Keratinocyte (primary cell): ENCODE results near the gene PSG11. TPM values are rescaled to one million over a fixed set of nuclear protein-coding genes. Genes with fewer than 3 reads are reported as not detected.
"Not testable (repeated sequence)": the region's sequence is repeated elsewhere in the genome, so short reads cannot be mapped to it uniquely, and the experiment has no call there.

Experiments
- DNase-seq: peaks from one replicate; pipeline ENCODE4 v3.0.0-alpha.2; 2011; ENCODE audit warnings: low read depth, missing footprints, low spot score
- FAIRE-seq: peaks from 2 replicates; lab custom pipeline; 2011; peaks lifted over from hg19 to GRCh38; lab: Jason Lieb, UNC
- H2AFZ ChIP-seq: 2 replicates; pipeline ENCODE4 v1.6.0; 2012; ENCODE audit warnings: low read length, control low read depth, inconsistent platforms; ENCODE audit not compliant: control insufficient read depth
- H3K27ac ChIP-seq: 2 replicates; pipeline ENCODE4 v1.5.1; 2011; ENCODE audit warnings: low read length; ENCODE audit not compliant: control insufficient read depth, insufficient read depth
- H3K27me3 ChIP-seq: 3 replicates; pipeline ENCODE4 v1.6.0; 2011; ENCODE audit warnings: low read length; ENCODE audit not compliant: control insufficient read depth, insufficient read depth; ENCODE audit errors: extremely low read depth
- H3K36me3 ChIP-seq, 2 experiments: 2 replicates in 1 of 2; 3 replicates in 1 of 2; pipeline ENCODE4 v1.5.1; 2011; ENCODE audit warnings: low read length in 2 of 2, mild to moderate bottlenecking in 1 of 2; ENCODE audit not compliant: control insufficient read depth in 2 of 2, insufficient read depth in 2 of 2; ENCODE audit errors: extremely low read depth in 1 of 2
- H3K4me1 ChIP-seq: 3 replicates; pipeline ENCODE4 v1.5.1; 2011; ENCODE audit warnings: low read length; ENCODE audit not compliant: control insufficient read depth, insufficient read depth; ENCODE audit errors: extremely low read depth
- H3K4me2 ChIP-seq: 3 replicates; pipeline ENCODE4 v1.6.0; 2011; ENCODE audit warnings: low read depth, low read length; ENCODE audit not compliant: control insufficient read depth, insufficient read depth; ENCODE audit errors: extremely low read depth
- H3K4me3 ChIP-seq, 3 experiments: fragments of 200-600 bp in 1 of 3; sonication (generic) in 1 of 3; 2 replicates in 2 of 3; 3 replicates in 1 of 3; pipeline ENCODE4 v1.5.1; 2011 to 2016; ENCODE audit warnings: low read length in 3 of 3, mild to moderate bottlenecking in 3 of 3, control low read depth in 2 of 3, inconsistent platforms in 1 of 3, low read depth in 1 of 3, mixed read lengths in 1 of 3, mixed run types in 1 of 3, moderate library complexity in 1 of 3; ENCODE audit not compliant: control insufficient read depth in 2 of 3, insufficient read depth in 2 of 3; ENCODE audit errors: extremely low read depth in 1 of 3
- H3K79me2 ChIP-seq: 2 replicates; pipeline ENCODE4 v1.6.0; 2012; ENCODE audit warnings: low read length; ENCODE audit not compliant: control insufficient read depth, insufficient read depth
- H3K9ac ChIP-seq: 3 replicates; pipeline ENCODE4 v1.6.0; 2011; ENCODE audit warnings: low read length; ENCODE audit not compliant: control insufficient read depth, insufficient read depth; ENCODE audit errors: extremely low read depth
- H3K9me1 ChIP-seq: 3 replicates; pipeline ENCODE4 v1.6.0; 2011; ENCODE audit warnings: low read length; ENCODE audit not compliant: control insufficient read depth, insufficient read depth; ENCODE audit errors: extremely low read depth
- H3K9me3 ChIP-seq: 2 replicates; pipeline ENCODE4 v1.5.1; 2012; ENCODE audit warnings: low read depth, low read length; ENCODE audit not compliant: control insufficient read depth
- H4K20me1 ChIP-seq: 3 replicates; pipeline ENCODE4 v1.6.0; 2011; ENCODE audit warnings: low read length; ENCODE audit not compliant: control insufficient read depth, insufficient read depth; ENCODE audit errors: extremely low read depth
- dilution Hi-C: fragments of 300-500 bp; cut with MboI; formaldehyde crosslinking; loops from one replicate; pipeline ENCODE4 v1.7.0; 2020; ENCODE audit warnings: low sequenced_read_pairs; ENCODE audit not compliant: extremely low pct_ligation_motif_present
- polyA minus RNA-seq, 3 experiments: library from RNA; depleted of rRNA, polyadenylated mRNA; stranded (reverse); fragments of >200 nt; gene quantifications; 1 replicate in 1 of 3; 2 replicates in 1 of 3; 3 replicates in 1 of 3; pipeline ENCODE4 v1.2.3, GENCODE V29; 2011
- polyA plus RNA-seq, 5 experiments: library from polyadenylated mRNA; depleted of rRNA in 3 of 5; stranded (reverse) in 3 of 5; stranded (forward) in 1 of 5; unstranded in 1 of 5; fragments of >200 nt; gene quantifications; 1 replicate in 1 of 5; 2 replicates in 3 of 5; 3 replicates in 1 of 5; pipeline versions ENCODE4 v1.2.1 to v1.2.3, GENCODE V29; 2011 to 2012; ENCODE audit warnings: missing spikeins in 2 of 5, low read depth in 1 of 5, low replicate concordance in 1 of 5

The PSG11 gene
- 0.03 TPM in 1 of 3 replicates, not detected in the others for polyA plus RNA-seq
- not detected for polyA plus RNA-seq (2011; ENCODE audit: low read depth)
- polyA plus RNA-seq (2011; cell fraction: cytosol; rRNA removed) = not detected in 2 replicates
- polyA plus RNA-seq (2011; cell fraction: nucleus; rRNA removed) = not detected in 2 replicates
- polyA plus RNA-seq (2012; ENCODE audit: low replicate concordance) = 2.0 TPM in 1 of 2 replicates, not detected in the other
- polyA minus RNA-seq = not detected in 3 replicates
- polyA minus RNA-seq (2011; cell fraction: cytosol; rRNA and poly(A)+ RNA removed) = not detected
- not detected in 2 replicates for polyA minus RNA-seq (2011; cell fraction: nucleus; rRNA and poly(A)+ RNA removed)

DNA sequence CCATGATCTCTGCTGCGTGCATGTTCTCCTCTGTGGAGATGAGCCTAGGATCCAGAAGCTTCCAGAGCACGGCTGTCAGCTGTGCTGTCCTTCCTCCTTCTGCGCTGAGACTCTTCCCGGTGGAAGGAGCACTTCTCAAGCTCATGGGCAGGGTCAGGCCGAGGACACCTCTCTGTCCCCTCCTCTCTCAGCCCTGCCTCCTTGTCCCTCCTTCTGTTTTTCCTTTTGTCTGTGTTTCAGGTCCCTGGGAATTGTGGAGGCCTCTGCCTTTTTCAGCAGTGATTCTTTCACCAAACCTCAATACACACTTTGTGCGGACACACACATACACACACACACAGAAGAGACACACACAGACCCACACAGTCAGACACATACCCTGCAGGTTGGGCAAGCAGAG, at the start of gene PSG11:
Gene PSG11 (minus strand): TSS at position 101 of the 400 bp plus-strand sequence. CDS start 97 bp downstream, at position 4.
- H3K4me2 ChIP-seq, H3K9me1 ChIP-seq, H3K9ac ChIP-seq, H4K20me1 ChIP-seq, H3K27ac ChIP-seq, H3K27me3 ChIP-seq, H3K36me3 ChIP-seq, DNase-seq, H2AFZ ChIP-seq, H3K9me3 ChIP-seq, H3K79me2 ChIP-seq, FAIRE-seq, dilution Hi-C loops, H3K4me3 ChIP-seq: not testable (repeated sequence)
- peaks cover 15% of the 10 kb centered on the region for H3K4me1 ChIP-seq

GRCh38 chr19:43062418-43062817, 36.1 kb upstream of the PSG11 start:
- H2AFZ ChIP-seq, DNase-seq, H3K36me3 ChIP-seq, H3K79me2 ChIP-seq, H3K27ac ChIP-seq, H3K4me1 ChIP-seq, H3K9ac ChIP-seq, H4K20me1 ChIP-seq, dilution Hi-C loops, H3K4me3 ChIP-seq, FAIRE-seq, H3K4me2 ChIP-seq, H3K9me3 ChIP-seq, H3K27me3 ChIP-seq, H3K9me1 ChIP-seq: not testable (repeated sequence)

DNA sequence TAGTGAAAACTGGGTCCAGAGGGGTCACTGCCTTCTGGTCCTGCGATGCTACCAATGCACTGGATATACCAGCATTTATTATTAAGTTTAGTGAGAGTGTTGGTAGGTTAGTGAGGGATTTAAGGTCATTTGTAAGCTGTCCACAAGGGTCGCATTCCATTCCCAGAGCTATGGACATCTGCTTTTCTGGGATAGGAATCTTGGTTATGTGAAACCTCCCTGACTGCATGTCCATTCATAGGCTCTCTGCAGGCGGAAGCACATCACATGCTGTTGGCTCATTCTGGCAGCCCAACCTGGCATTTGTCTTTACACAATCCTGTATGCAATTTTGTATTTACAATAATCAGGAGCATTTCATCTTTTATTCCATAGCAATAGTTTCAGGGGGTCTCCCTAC, 35.1 kb upstream of the PSG11 start:
- H3K4me2 ChIP-seq, H4K20me1 ChIP-seq, H3K79me2 ChIP-seq, H2AFZ ChIP-seq, FAIRE-seq, H3K9me1 ChIP-seq, H3K27ac ChIP-seq, H3K27me3 ChIP-seq, H3K36me3 ChIP-seq, H3K9me3 ChIP-seq, H3K9ac ChIP-seq, dilution Hi-C loops, H3K4me3 ChIP-seq, H3K4me1 ChIP-seq, DNase-seq: not testable (repeated sequence)

DNA sequence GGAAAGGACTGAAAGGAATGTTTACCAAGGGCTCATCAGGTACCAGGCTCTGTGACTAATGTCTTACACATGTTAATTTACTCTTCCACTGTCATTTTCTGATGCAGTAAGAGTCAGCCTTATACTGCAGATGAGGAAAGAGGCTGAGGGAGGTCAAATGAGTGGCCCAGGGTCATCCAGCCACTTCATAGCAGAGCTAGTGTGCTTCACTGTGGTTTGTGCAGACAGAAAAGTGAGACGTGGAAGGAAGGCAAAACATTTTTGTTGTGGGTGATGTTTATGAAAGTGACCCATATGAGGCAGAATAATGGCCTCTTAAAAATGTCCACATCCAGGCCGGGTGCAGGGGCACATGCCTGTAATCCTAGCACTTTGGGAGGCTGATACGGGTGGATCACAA, 34.0 kb upstream of the PSG11 start:
- DNase-seq, H3K4me3 ChIP-seq, H3K4me1 ChIP-seq, H3K9me1 ChIP-seq, H3K9me3 ChIP-seq, H3K4me2 ChIP-seq, H4K20me1 ChIP-seq, H3K79me2 ChIP-seq, H3K36me3 ChIP-seq, H3K27ac ChIP-seq, H3K27me3 ChIP-seq, dilution Hi-C loops, H3K9ac ChIP-seq, H2AFZ ChIP-seq, FAIRE-seq: not testable (repeated sequence)

GRCh38 chr19:43059482-43059881, 33.2 kb upstream of the PSG11 start:
- H3K4me3 ChIP-seq, H3K9me1 ChIP-seq, dilution Hi-C loops, H3K36me3 ChIP-seq, DNase-seq, H3K4me1 ChIP-seq, H3K4me2 ChIP-seq, H3K27ac ChIP-seq, H2AFZ ChIP-seq, H3K9ac ChIP-seq, H3K27me3 ChIP-seq, H4K20me1 ChIP-seq, H3K79me2 ChIP-seq, H3K9me3 ChIP-seq, FAIRE-seq: not testable (repeated sequence)
